ENCODE measurements around the gene PRKCQ.

The PRKCQ gene

DNA sequence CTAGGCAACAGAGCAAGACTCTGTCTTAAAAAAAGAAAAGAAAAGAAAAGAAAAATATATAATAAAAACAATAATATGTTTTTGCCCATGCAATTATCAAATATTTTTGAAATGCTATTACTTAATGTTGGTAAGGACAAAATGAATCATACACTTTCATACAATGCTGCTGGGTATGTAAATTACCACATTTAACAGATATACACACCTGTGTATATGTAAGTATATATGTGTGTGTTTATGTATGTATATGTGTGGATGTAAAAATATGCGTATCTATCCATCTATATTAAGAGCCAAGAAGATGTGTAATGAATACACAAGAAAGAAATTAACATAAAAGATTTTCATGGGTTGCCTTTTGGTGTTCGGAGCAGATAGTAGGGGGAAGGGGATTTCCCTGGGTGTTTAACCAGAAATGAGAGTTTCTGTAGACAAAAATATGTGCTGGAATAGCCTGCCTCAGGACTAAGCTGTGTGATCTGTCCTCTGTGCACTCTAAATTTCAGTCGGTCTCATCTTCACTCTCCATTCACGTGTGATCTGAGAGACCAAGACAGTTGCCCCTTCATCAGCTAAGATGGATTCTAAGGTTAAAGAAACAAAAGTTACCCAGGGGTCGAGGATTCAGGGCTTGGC is 61.2 kb downstream of the PRKCQ start:
- no peak for DNase-seq

GRCh38 chr10:6516929-6517284 is 63.2 kb downstream of the PRKCQ start:
- DNase-seq: no peak

DNA sequence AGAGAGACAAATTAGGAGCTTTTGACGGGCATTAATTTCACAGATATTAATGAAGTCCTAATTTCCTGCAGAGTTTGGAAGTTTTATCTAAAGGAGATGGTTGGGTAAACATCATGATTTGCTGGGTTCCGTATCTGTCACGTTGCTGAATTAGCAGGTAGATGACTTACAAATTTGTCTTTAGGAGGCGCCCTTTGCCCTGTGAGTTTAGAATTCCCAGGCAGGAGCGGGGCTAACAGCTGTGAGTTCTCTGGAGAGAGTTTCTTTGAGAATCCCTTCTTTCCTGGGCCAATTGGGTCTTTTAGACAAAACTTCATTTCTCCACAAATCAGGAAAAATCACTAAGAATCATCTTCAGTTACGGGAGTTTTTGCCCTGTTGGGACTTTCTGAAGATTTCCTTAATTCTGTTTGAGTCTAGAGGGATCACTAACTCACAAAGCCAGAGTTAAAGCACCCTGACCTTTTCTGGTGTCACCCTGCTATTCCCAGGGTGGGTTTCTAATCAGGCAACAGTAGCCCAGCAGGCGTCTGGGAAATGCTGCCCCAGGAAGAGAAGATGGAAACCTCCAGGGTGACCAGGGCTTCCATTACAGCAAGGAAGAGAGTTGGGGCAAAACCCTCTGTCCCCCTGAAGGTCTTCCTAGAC is 63.7 kb downstream of the PRKCQ start:
- no peak for DNase-seq

- no peak for DNase-seq
These were observed 65.0 kb downstream of the PRKCQ start for GRCh38 chr10:6514844-6515780.

DNA sequence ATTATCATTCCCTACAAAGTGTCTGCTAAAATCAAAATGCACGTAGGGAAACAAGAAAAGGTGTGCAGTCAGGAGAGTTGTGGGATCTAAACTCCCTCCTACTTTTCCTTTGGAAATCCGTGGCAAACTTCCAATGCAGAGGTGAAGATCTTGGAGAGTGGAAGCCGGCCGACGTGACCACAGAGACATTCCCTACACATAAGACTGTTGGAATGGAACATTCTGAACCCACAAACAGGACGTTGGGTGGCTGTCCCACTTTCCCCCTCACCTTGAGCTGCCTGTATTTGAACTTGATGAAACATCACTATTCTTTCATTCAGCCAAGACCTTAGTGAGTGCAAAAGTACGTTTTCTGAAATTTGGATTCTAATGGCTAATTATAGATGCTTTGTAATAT is 65.9 kb downstream of the PRKCQ start:
- DNase-seq: no peak

- DNase-seq: peak; percentile 37
These were observed 66.6 kb downstream of the PRKCQ start for GRCh38 chr10:6513476-6513875.

- DNase-seq: no peak
These were observed 67.9 kb downstream of the PRKCQ start for GRCh38 chr10:6512182-6512581.

DNA sequence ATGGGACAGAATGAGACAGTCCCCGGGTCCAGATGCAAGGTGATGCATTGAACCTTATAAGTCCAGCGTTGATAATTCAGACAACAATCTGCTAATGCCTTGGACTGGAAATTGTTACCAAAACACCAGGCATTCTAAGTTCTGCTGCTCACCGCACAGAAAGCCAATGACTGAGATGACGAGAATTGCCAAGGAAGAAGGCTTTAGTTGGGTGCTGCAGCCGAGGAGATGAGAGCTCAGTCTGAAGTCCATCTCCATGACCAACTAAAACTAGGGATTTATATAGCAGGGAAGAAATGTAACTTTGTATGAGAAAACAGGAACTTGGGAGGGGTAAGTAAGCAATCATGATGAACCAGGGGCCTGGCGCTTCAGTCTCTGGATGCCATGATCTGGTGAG is 68.7 kb downstream of the PRKCQ start:
- DNase-seq: no peak

GRCh38 chr10:6507311-6507710 is 72.8 kb downstream of the PRKCQ start:
- no peak for DNase-seq

DNA sequence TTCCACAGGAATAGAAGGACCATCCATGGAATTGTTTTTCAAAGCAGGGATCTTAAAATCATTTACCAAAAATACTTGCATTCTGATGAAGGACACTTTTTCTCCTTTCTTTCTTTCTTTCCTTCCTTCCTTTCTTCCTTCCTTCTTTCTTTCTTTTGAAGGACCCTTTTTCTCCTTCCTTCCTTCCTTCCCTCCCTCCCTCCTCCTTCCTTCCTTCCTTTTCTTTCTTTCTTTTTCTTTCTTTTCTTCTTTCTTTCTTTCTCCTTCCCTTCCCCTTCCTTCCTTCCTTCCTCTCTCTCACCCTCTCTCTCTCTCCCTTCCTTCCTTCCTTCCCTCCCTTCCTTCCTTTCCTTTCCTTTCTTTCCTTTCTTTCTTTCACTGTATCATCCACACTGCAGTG is 74.8 kb downstream of the PRKCQ start:
- no peak for DNase-seq

- no peak for DNase-seq
These were observed 75.8 kb downstream of the PRKCQ start for GRCh38 chr10:6504296-6504695.

DNA sequence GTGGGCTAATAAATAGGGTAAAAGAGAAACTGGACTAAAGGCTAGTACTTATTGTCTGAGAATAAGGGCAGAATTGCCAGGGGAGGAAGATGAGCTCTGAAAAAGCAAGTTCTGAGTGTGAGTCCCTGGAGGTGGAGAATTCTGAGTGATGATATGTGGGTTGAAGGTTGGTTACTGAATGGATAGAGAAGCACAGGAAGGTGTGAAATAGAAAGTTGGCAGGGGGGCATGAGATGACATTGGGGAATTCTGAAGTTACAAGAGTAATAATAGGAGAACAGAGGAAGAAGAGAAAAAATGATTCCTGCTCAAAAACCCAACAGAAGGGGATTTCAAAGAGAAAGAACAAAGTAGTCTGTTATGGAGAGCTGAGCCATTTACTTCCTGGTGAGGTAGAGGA is 76.9 kb downstream of the PRKCQ start:
- DNase-seq: no peak

DNA sequence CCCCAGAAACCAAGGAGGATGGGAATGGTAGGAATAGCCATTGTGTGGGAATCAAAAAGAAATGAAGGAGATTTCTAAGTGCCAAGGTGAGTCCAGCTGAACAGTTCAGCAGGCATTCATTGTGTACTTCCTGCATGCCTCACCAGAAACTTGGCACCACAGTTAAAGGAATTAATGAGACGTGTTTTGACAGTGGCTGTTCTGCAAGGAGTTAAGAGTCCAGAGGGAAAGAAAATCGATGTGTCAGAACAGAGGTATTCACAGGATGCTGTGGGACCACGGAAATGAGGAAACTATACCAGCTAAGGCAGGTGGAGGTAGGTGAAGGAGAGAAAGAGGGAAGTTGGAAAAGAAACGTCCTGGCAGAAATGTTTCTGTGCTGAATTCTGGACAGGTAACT is 78.1 kb downstream of the PRKCQ start:
- DNase-seq: no peak

GRCh38 chr10:6499974-6500373 is 80.1 kb downstream of the PRKCQ start:
- no peak for DNase-seq

DNA sequence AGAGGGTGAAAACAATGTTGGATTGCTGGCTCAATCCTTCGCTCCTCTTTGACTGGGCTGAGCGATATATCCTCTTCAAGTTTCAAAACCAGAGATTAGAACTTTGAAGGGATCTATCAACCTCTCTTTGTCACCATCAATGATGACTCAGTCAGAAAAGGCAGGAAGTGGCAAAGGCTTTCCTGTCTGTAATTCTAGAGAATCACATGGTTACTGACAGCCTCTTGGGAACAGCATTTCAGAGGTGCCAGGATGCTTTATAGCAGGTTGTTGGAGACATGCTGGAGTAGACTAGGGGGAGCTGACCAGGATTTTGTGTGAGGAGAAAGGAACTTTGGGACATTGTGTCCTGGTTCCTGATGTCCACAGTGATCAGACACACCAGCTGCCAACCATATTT is 81.3 kb downstream of the PRKCQ start:
- DNase-seq: no peak

GRCh38 chr10:6497620-6498019 is 82.5 kb downstream of the PRKCQ start:
- no peak for DNase-seq

DNA sequence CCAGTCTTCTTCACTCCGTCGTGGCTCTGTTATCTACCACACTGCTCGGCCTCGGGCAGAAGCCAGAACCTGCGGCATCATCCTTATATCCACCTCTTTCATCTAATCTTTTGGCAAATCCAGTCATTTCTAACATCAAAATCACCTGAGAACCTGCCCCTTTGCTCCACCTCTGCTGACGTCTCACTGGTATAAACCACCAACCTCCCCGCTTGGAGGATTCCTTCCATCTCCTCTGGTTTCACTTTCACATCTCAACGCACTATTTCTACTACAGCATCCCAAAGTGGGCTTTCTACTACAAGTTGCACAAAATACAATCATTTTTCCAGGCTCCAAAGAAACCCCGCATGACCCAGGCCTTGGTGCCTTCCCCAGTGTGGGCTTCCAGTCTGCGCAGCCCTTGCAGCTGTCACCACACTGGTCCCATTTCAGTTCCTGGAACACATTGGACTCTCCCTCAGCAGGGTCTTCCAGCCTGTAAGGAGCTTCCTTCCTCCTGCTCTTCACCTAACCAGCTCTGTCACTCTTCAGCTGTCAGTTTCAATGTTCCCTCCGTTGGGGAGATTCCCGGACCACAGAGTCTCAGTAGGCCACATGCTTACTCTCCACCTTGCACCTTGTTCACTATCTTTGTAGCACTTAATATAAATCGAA is 85.0 kb downstream of the PRKCQ start:
- DNase-seq: peak; percentile 57

DNA sequence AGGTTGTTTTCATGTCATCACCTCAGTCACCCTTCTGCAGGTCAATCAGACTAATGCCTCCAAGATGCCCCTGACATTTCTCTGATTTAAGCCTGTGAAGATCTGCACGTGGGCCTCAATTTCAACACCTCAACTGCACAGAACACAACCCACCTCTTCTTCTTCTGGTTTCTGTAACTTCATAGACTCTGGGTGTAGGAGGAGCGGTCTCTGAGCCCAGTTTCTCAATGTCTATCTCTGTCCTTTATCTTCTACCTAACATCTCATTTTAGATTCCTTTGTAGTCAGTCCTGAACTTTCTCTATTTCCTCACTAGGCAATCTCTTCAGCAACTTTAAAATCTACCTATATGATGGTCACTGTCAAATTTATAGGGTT is 85.6 kb downstream of the PRKCQ start:
- DNase-seq: no peak

GRCh38 chr10:6493521-6494441 is 86.3 kb downstream of the PRKCQ start:
- DNase-seq: no peak

- no peak for DNase-seq
These were observed 87.2 kb downstream of the PRKCQ start for GRCh38 chr10:6492896-6493295.

- peak; percentile 33 for DNase-seq
These were observed 88.1 kb downstream of the PRKCQ start for GRCh38 chr10:6491841-6492609.

DNA sequence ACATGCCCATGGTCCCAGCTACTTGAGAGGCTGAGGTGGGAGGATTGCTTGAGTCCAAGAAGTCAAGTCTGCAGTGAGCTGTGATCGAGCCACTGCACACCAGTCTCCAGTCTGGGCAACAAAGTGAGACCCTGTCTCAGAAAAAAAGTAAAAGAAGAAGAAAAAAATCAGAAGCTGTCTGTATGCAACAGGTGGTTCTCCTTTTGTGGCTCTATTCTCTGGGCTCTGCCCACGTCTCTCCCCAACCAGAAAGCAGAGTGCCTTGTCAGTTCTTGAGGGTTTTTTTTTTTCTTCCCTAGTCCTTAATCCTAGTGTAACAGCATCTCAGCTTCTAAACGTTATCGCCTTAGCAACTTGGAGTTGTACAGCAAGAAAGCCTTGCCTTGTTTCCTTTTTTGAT is 89.5 kb downstream of the PRKCQ start:
- DNase-seq: no peak

Data from activated CD8-positive, alpha-beta memory T cell treated with anti-CD3 and anti-CD28 coated beads, Interleukin-2, amount 50 U/mL, for 4 hours (primary cell).